ENCODE data around the gene SHC2. TPM values are rescaled to one million over a fixed set of nuclear protein-coding genes. Genes with fewer than 3 reads are reported as not detected.

SHC2 gene
- total RNA-seq, 1 experiment from 2014 or later, result 2.4 TPM

DNA sequence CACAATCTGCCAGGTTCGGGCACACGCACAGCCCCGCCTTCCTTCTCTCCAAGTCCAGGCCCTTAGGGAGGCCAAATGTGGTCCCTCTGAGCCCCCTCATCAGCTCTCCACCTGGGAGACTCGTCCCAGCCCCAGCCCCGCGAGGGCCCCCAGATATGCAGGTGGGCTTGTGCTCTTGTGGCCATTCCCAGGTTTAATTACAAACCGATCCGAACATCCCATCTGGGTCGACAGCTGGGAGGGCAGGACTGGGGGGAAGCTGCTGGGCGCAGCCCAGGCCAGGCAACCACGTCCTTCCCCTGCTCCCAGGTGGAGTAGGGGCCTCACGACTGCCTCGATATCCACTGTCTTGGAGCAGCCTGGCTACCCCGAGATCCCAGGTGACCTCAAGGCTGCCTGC, 44.4 kb downstream of the SHC2 start:
- Histone ChIP-seq H3K9me3 (no peaks in the 10 kb centered on the region), H3K4me1 (no peaks in the 10 kb centered on the region), H3K27me3 (replicated peaks; ENCODE audit: control insufficient read depth, insufficient read depth, low read length) (no peaks in the 10 kb centered on the region), H3K36me3 (ENCODE audit: control insufficient read depth, insufficient read depth, low read length) (no peaks in the 10 kb centered on the region), H3K4me3 (ENCODE audit: low read depth, low read length) (no peak overlapping the region)
- no peak overlapping the region for H3K4me3 Mint-ChIP-seq (ENCODE audit: unreplicated experiment)
- no peak for DNase-seq
- no TSS peak for BruUV-seq (replicated peaks)
- H3K36me3 Mint-ChIP-seq (ENCODE audit: insufficient read depth, unreplicated experiment), result no peaks in the 10 kb centered on the region
- intact Hi-C loops (cut with micrococcal nuclease; ENCODE audit: unreplicated experiment), result no loop called here
- no peaks in the 10 kb centered on the region for H3K4me1 Mint-ChIP-seq (ENCODE audit: low read depth, unreplicated experiment)
- H3K27ac Mint-ChIP-seq (ENCODE audit: unreplicated experiment), result no peak overlapping the region
- H3K27me3 Mint-ChIP-seq (ENCODE audit: insufficient read depth, unreplicated experiment), result no peaks in the 10 kb centered on the region
- no peaks in the 10 kb centered on the region for H3K9me3 Mint-ChIP-seq (ENCODE audit: unreplicated experiment)
- TF ChIP-seq CTCF (IDR thresholded peaks at IDR 0.05; ENCODE audit: insufficient read depth in 1 of 2, low read depth in 1 of 2, low read length in 1 of 2, severe bottlenecking in 1 of 2, unreplicated experiment in 1 of 2), result no peak
- CTCF ChIA-PET, result no interaction called here
- POLR2A ChIA-PET, result interaction anchor here (0.8 kb wide), 1 partner anchor 263 kb away, joined by 4 read pairs; no protein-coding TSS in a partner anchor

- ChIA-PET CTCF (no interaction called here), POLR2A (no interaction called here)
- H3K36me3 Mint-ChIP-seq (ENCODE audit: insufficient read depth, unreplicated experiment), result no peaks in the 10 kb centered on the region
- H3K27ac Mint-ChIP-seq (ENCODE audit: unreplicated experiment), result no peak overlapping the region
- no peak overlapping the region for H3K4me3 ChIP-seq (ENCODE audit: low read depth, low read length)
- no peaks in the 10 kb centered on the region for H3K36me3 ChIP-seq (ENCODE audit: control insufficient read depth, insufficient read depth, low read length)
- no peak for TF ChIP-seq CTCF (IDR thresholded peaks at IDR 0.05; ENCODE audit: insufficient read depth in 1 of 2, low read depth in 1 of 2, low read length in 1 of 2, severe bottlenecking in 1 of 2, unreplicated experiment in 1 of 2)
- H3K4me1 Mint-ChIP-seq (ENCODE audit: low read depth, unreplicated experiment), result no peaks in the 10 kb centered on the region
- H3K4me1 ChIP-seq, result no peaks in the 10 kb centered on the region
- no peaks in the 10 kb centered on the region for H3K27me3 ChIP-seq (replicated peaks; ENCODE audit: control insufficient read depth, insufficient read depth, low read length)
- DNase-seq, result no peak
- H3K9me3 ChIP-seq, result no peaks in the 10 kb centered on the region
- no peak overlapping the region for H3K4me3 Mint-ChIP-seq (ENCODE audit: unreplicated experiment)
- intact Hi-C loops (cut with micrococcal nuclease; ENCODE audit: unreplicated experiment), result no loop called here
- no peaks in the 10 kb centered on the region for H3K27me3 Mint-ChIP-seq (ENCODE audit: insufficient read depth, unreplicated experiment)
- H3K9me3 Mint-ChIP-seq (ENCODE audit: unreplicated experiment), result no peaks in the 10 kb centered on the region
- no TSS peak for BruUV-seq (replicated peaks)
Observed at GRCh38 chr19:415292-415691, 45.5 kb downstream of the SHC2 start.

GRCh38 chr19:413756-414420, 46.9 kb downstream of the SHC2 start:
- no peaks in the 10 kb centered on the region for H3K9me3 ChIP-seq
- H3K4me1 Mint-ChIP-seq (ENCODE audit: low read depth, unreplicated experiment), result no peaks in the 10 kb centered on the region
- H3K36me3 ChIP-seq (ENCODE audit: control insufficient read depth, insufficient read depth, low read length), result no peaks in the 10 kb centered on the region
- H3K4me3 Mint-ChIP-seq (ENCODE audit: unreplicated experiment), result no peak overlapping the region
- CTCF ChIA-PET, result no interaction called here
- H3K36me3 Mint-ChIP-seq (ENCODE audit: insufficient read depth, unreplicated experiment), result no peaks in the 10 kb centered on the region
- no peak for TF ChIP-seq CTCF (IDR thresholded peaks at IDR 0.05; ENCODE audit: insufficient read depth in 1 of 2, low read depth in 1 of 2, low read length in 1 of 2, severe bottlenecking in 1 of 2, unreplicated experiment in 1 of 2)
- H3K27me3 Mint-ChIP-seq (ENCODE audit: insufficient read depth, unreplicated experiment), result peaks cover 5% of the 10 kb centered on the region
- no peak overlapping the region for H3K4me3 ChIP-seq (ENCODE audit: low read depth, low read length)
- BruUV-seq (replicated peaks), result no TSS peak
- POLR2A ChIA-PET, result no interaction called here
- H3K27me3 ChIP-seq (replicated peaks; ENCODE audit: control insufficient read depth, insufficient read depth, low read length), result no peaks in the 10 kb centered on the region
- peaks cover 5% of the 10 kb centered on the region; the same call in 1 of the 2 replicates for H3K4me1 ChIP-seq
- DNase-seq, result no peak
- no peaks in the 10 kb centered on the region for H3K9me3 Mint-ChIP-seq (ENCODE audit: unreplicated experiment)
- intact Hi-C loops (cut with micrococcal nuclease; ENCODE audit: unreplicated experiment), result no loop called here
- H3K27ac Mint-ChIP-seq (ENCODE audit: unreplicated experiment), result no peak overlapping the region
